K562 (cell line): ENCODE measurements around the gene JMJD1C. TPM values are rescaled to one million over a fixed set of nuclear protein-coding genes. Genes with fewer than 3 reads are reported as not detected.

ENCODE experiments used
- ATAC-seq: fragments of 200-7000 bp; cut with Tn5 transposase; 3 replicates; pipeline ENCODE4 v1.9.1; 2020; ENCODE audit warnings: moderate library complexity
- BruUV-seq: library from RNA; stranded (reverse); fragments of 400-500 nt; replicated peaks from 2 replicates; lab custom pipeline; 2021; lab: Mats Ljungman, UMichigan
- CTCF ChIA-PET: fragments of 300-600 bp; formaldehyde crosslinking; extraction: SDS; loops from one replicate; lab custom pipeline; 2021; ENCODE audit warnings: low intra/inter-chr PET ratio; lab: Yijun Ruan, JAX
- POLR2A ChIA-PET: fragments of 300-600, 350-650 bp; sonication (Branson Sonifier 250); formaldehyde crosslinking; extraction: SDS; loops from one replicate; lab custom pipeline; 2021; ENCODE audit warnings: antibody characterized with exemption, inconsistent platforms; lab: Yijun Ruan, JAX
- DNase-seq, 4 experiments: peaks; one replicate each; pipeline versions ENCODE4 v3.0.0 to v3.0.0-alpha.2; 2011 to 2018; ENCODE audit warnings: low spot score in 3 of 4, mixed read lengths in 3 of 4; ENCODE audit errors: extremely low read depth in 1 of 4
- FAIRE-seq: peaks from 2 replicates; lab custom pipeline; 2011; peaks lifted over from hg19 to GRCh38; lab: Jason Lieb, UNC
- H2AFZ ChIP-seq: 2 replicates; pipeline ENCODE4 v1.6.0; 2011; ENCODE audit warnings: low read depth, low read length, control low read depth, inconsistent platforms
- H3K27ac ChIP-seq: fragments of 200-600 bp; 3 replicates; pipeline ENCODE4 v1.8.0; 2011; ENCODE audit warnings: low read depth, mild to moderate bottlenecking, control low read depth, inconsistent platforms, low read length, moderate library complexity, mixed read lengths; ENCODE audit errors: extremely low read depth
- H3K27me3 ChIP-seq, 2 experiments: fragments of 300-600 bp in 1 of 2; 2 replicates in 1 of 2; 3 replicates in 1 of 2; pipeline versions ENCODE4 v1.6.0 to v1.8.0; 2011; ENCODE audit warnings: inconsistent platforms in 2 of 2, low read length in 2 of 2, mild to moderate bottlenecking in 1 of 2, mixed read lengths in 1 of 2, moderate library complexity in 1 of 2; ENCODE audit not compliant: control insufficient read depth in 2 of 2, insufficient read depth in 2 of 2
- H3K36me3 ChIP-seq: fragments of 300-600 bp; 3 replicates; pipeline ENCODE4 v1.8.0; 2011; ENCODE audit warnings: mild to moderate bottlenecking, low read length, inconsistent platforms; ENCODE audit not compliant: control insufficient read depth, insufficient read depth
- H3K4me1 ChIP-seq, 2 experiments: fragments of 200-600 bp in 1 of 2; replicated peaks in 1 of 2; 2 replicates in 1 of 2; 3 replicates in 1 of 2; pipeline versions ENCODE4 v1.5.1 to v1.8.0; 2011; ENCODE audit warnings: inconsistent platforms in 2 of 2, low read length in 2 of 2, mild to moderate bottlenecking in 1 of 2, mixed read lengths in 1 of 2, moderate library complexity in 1 of 2; ENCODE audit not compliant: control insufficient read depth in 2 of 2, insufficient read depth in 2 of 2
- H3K4me2 ChIP-seq: 2 replicates; pipeline ENCODE4 v1.6.1; 2011; ENCODE audit warnings: low read length, control low read depth, inconsistent platforms, mixed read lengths; ENCODE audit not compliant: insufficient read depth
- H3K4me3 ChIP-seq: fragments of 200-600 bp; sonication (generic), shearing (Covaris generic); 2 replicates; pipeline ENCODE4 v1.5.1; 2016; ENCODE audit warnings: control low read depth, inconsistent platforms
- H3K79me2 ChIP-seq: fragments of 200-600 bp; 3 replicates; pipeline ENCODE4 v1.8.0; 2011; ENCODE audit warnings: low read length, inconsistent platforms; ENCODE audit not compliant: control insufficient read depth, insufficient read depth
- H3K9ac ChIP-seq, 2 experiments: 2 replicates each; pipeline versions ENCODE4 v1.6.0 to v1.6.1; 2011; ENCODE audit warnings: low read depth in 2 of 2, low read length in 2 of 2, control low read depth in 1 of 2, inconsistent platforms in 1 of 2, mild to moderate bottlenecking in 1 of 2, mixed read lengths in 1 of 2; ENCODE audit not compliant: insufficient read depth in 1 of 2
- H3K9me1 ChIP-seq: one replicate; pipeline ENCODE4 v1.6.0; 2011; ENCODE audit warnings: inconsistent platforms, mild to moderate bottlenecking, low read length, moderate library complexity; ENCODE audit not compliant: control insufficient read depth, insufficient read depth
- H3K9me3 ChIP-seq: replicated peaks from 2 replicates; pipeline ENCODE4 v1.5.1; 2011; ENCODE audit warnings: low read depth, low read length, inconsistent platforms; ENCODE audit not compliant: control insufficient read depth, insufficient read depth
- H4K20me1 ChIP-seq: replicated peaks from 2 replicates; pipeline ENCODE4 v1.6.1; 2011; ENCODE audit warnings: low read length, inconsistent platforms, mixed read lengths; ENCODE audit not compliant: control insufficient read depth, insufficient read depth
- CEBPB ChIP-seq: fragments of 450-650 bp; IDR thresholded peaks from 2 replicates; pipeline ENCODE4 v1.6.1; 2016; ENCODE audit warnings: missing genetic modification characterization, missing compliant biosample characterization
- HOMEZ ChIP-seq: fragments of 250-450 bp; sonication (Bioruptor Pico); IDR thresholded peaks from 2 replicates; pipeline ENCODE4 v1.4.0; 2020; ENCODE audit warnings: mild to moderate bottlenecking, moderate library complexity
- POLR2G ChIP-seq: fragments of 200-400 bp; formaldehyde crosslinking; IDR thresholded peaks from 2 replicates; pipeline ENCODE4 v1.6.1; 2017; ENCODE audit warnings: low read depth, mild to moderate bottlenecking, antibody characterized with exemption, low read length, moderate library complexity
- PTBP1 ChIP-seq: fragments of 200-400 bp; formaldehyde crosslinking; IDR thresholded peaks from 2 replicates; pipeline ENCODE4 v1.6.1; 2017; ENCODE audit warnings: low read depth, low read length
- WGBS: fragments of 100-300 bp; shearing (Covaris generic); methylation state at CpG from one replicate; pipeline ENCODE4 v1.1.6; 2016; ENCODE audit warnings: low coverage, mixed read lengths; ENCODE audit not compliant: insufficient coverage; ENCODE audit errors: missing lambda C conversion rate; 5-methylcytosine and 5-hydroxymethylcytosine counted together
- in situ Hi-C: fragments of 300-500 bp; cut with MboI; formaldehyde crosslinking; loops from 4 replicates; pipeline ENCODE4 v1.15.0; 2018; ENCODE audit warnings: inconsistent platforms, mixed read lengths
- intact Hi-C: fragments of 100-400 bp; cut with micrococcal nuclease; formaldehyde crosslinking; loops from 2 replicates; pipeline ENCODE4 v1.14.2; 2022
- polyA plus RNA-seq, 8 experiments: library from polyadenylated mRNA; depleted of rRNA in 4 of 8; stranded (reverse) in 5 of 8; unstranded in 3 of 8; fragments of >200 nt; fragmentation: Nextera tagmentation in 2 of 8; fragmentation: Illumina TruSeq in 1 of 8; extraction: Ambion mirVana in 2 of 8; extraction: Trizol in 1 of 8; gene quantifications; 2 replicates each; pipeline versions ENCODE4 v1.2.1 to v1.2.3, GENCODE V29; 2011 to 2014; ENCODE audit warnings: inconsistent platforms in 1 of 8, missing spikeins in 1 of 8
- total RNA-seq, 7 experiments: library from RNA; depleted of rRNA in 6 of 7; stranded (reverse); fragments of >200 nt in 6 of 7; fragmentation: Illumina TruSeq in 2 of 7; extraction: Trizol in 2 of 7; gene quantifications; 2 replicates each; pipeline versions ENCODE4 v1.2.1 to v1.2.3, GENCODE V29; 2011 to 2021; ENCODE audit warnings: low replicate concordance in 1 of 7
- TF ChIP-seq, protein P1 (sequence below): sonication (generic); formaldehyde crosslinking; IDR thresholded peaks from 2 replicates; pipeline ENCODE4 v1.8.0; 2022; ENCODE audit warnings: mild to moderate bottlenecking, low read depth, missing genetic modification reagents
- TF ChIP-seq, protein P2 (sequence below): sonication (generic); formaldehyde crosslinking; IDR thresholded peaks from 2 replicates; pipeline ENCODE4 v1.8.0; 2022; ENCODE audit warnings: mild to moderate bottlenecking, missing genetic modification reagents

JMJD1C gene
- total and polyA plus RNA-seq, 9 of the 15 experiments (the other 6 are each of a cell fraction or from before 2014, with no cell fraction given), result 25.3 to 68.0 (median 47.2) TPM

- CTCF ChIA-PET, result no interaction called here
- ATAC-seq (no peak), FAIRE-seq (no peak), DNase-seq (no peak)
- no peak for TF ChIP-seq CEBPB (tag)
- 0 out of 2 replicates have a peak, but pooled peaks have one; percentile 2 for TF ChIP-seq POLR2G
- H3K9ac ChIP-seq, result no peak overlapping the region
- H3K4me1 ChIP-seq, result peaks cover 6 to 12% of the 10 kb centered on the region in 2 experiments; a peak in 4 of 5 replicates
- WGBS, result 87% methylated on average over 4 of the region's 4 CpGs
- no TSS peak for BruUV-seq
- H3K79me2 ChIP-seq, result peaks cover 97% of the 10 kb centered on the region
- H3K27me3 ChIP-seq, result no peaks in the 10 kb centered on the region
- no peak overlapping the region for H3K4me2 ChIP-seq
- H4K20me1 ChIP-seq, result peaks cover 4% of the 10 kb centered on the region
- POLR2A ChIA-PET, result interaction anchor here (0.6 to 5.8 kb wide), 8 partner anchors 7 to 356 kb away, joined by 3 to 60 read pairs (median 4); no protein-coding TSS in a partner anchor
- H3K36me3 ChIP-seq, result peaks cover 36% of the 10 kb centered on the region; the same call in 2 of the 3 replicates
- H3K9me3 ChIP-seq, result no peaks in the 10 kb centered on the region
- no peak overlapping the region for H3K4me3 ChIP-seq
- no peak overlapping the region for H2AFZ ChIP-seq
- no peaks in the 10 kb centered on the region for H3K9me1 ChIP-seq
- intact Hi-C loops, result no loop called here
- in situ Hi-C loops, result no loop called here
- H3K27ac ChIP-seq, result no peak overlapping the region
Observed at GRCh38 chr10:63255316-63255715, 210.5 kb downstream of the JMJD1C start.

- Histone ChIP-seq H3K4me1 (peaks cover 5 to 6% of the 10 kb centered on the region in 2 experiments; a peak in 3 of 5 replicates), H3K4me3 (no peak overlapping the region), H4K20me1 (peaks cover under 1% of the 10 kb centered on the region), H3K27me3 (no peaks in the 10 kb centered on the region), H3K79me2 (peaks cover 95% of the 10 kb centered on the region), H3K9me3 (no peaks in the 10 kb centered on the region), H3K27ac (no peak overlapping the region), H3K9me1 (no peaks in the 10 kb centered on the region), H3K9ac (no peak overlapping the region), H3K4me2 (no peak overlapping the region), H2AFZ (no peak overlapping the region), H3K36me3 (peaks cover 28% of the 10 kb centered on the region; the same call in 2 of the 3 replicates)
- CTCF ChIA-PET, result no interaction called here
- FAIRE-seq (no peak), ATAC-seq (no peak), DNase-seq (no peak)
- POLR2A ChIA-PET, result interaction anchor here (0.5 to 4.5 kb wide), 8 partner anchors 10 to 602 kb away, joined by 3 to 33 read pairs (median 5); no protein-coding TSS in a partner anchor
- WGBS, result 90% methylated on average over 2 of the region's 4 CpGs
- in situ Hi-C loops (no loop called here), intact Hi-C loops (no loop called here)
- BruUV-seq, result no TSS peak
- TF ChIP-seq, protein P1, sequence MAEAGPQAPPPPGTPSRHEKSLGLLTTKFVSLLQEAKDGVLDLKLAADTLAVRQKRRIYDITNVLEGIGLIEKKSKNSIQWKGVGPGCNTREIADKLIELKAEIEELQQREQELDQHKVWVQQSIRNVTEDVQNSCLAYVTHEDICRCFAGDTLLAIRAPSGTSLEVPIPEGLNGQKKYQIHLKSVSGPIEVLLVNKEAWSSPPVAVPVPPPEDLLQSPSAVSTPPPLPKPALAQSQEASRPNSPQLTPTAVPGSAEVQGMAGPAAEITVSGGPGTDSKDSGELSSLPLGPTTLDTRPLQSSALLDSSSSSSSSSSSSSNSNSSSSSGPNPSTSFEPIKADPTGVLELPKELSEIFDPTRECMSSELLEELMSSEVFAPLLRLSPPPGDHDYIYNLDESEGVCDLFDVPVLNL, result no peak
- TF ChIP-seq HOMEZ (CRISPR knock-in tag), result no peak
- no peak for TF ChIP-seq PTBP1
- TF ChIP-seq, protein P2, sequence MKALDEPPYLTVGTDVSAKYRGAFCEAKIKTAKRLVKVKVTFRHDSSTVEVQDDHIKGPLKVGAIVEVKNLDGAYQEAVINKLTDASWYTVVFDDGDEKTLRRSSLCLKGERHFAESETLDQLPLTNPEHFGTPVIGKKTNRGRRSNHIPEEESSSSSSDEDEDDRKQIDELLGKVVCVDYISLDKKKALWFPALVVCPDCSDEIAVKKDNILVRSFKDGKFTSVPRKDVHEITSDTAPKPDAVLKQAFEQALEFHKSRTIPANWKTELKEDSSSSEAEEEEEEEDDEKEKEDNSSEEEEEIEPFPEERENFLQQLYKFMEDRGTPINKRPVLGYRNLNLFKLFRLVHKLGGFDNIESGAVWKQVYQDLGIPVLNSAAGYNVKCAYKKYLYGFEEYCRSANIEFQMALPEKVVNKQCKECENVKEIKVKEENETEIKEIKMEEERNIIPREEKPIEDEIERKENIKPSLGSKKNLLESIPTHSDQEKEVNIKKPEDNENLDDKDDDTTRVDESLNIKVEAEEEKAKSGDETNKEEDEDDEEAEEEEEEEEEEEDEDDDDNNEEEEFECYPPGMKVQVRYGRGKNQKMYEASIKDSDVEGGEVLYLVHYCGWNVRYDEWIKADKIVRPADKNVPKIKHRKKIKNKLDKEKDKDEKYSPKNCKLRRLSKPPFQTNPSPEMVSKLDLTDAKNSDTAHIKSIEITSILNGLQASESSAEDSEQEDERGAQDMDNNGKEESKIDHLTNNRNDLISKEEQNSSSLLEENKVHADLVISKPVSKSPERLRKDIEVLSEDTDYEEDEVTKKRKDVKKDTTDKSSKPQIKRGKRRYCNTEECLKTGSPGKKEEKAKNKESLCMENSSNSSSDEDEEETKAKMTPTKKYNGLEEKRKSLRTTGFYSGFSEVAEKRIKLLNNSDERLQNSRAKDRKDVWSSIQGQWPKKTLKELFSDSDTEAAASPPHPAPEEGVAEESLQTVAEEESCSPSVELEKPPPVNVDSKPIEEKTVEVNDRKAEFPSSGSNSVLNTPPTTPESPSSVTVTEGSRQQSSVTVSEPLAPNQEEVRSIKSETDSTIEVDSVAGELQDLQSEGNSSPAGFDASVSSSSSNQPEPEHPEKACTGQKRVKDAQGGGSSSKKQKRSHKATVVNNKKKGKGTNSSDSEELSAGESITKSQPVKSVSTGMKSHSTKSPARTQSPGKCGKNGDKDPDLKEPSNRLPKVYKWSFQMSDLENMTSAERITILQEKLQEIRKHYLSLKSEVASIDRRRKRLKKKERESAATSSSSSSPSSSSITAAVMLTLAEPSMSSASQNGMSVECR (CRISPR knock-in tag), result no peak
Observed at GRCh38 chr10:63253040-63253439, 212.7 kb downstream of the JMJD1C start.
